Measurements from ENCODE around the gene DIS3L. TPM values are rescaled to one million over a fixed set of nuclear protein-coding genes. Genes with fewer than 3 reads are reported as not detected.
"Not testable (repeated sequence)": the region's sequence is repeated elsewhere in the genome, so short reads cannot be mapped to it uniquely, and the experiment has no call there.

DIS3L gene
- total RNA-seq, 1 donor from 2014 or later: 51.1 TPM

- Mint-ChIP-seq H3K4me3 (ENCODE audit: low read depth) (no peak overlapping the region), H3K36me3 (ENCODE audit: insufficient read depth) (peaks cover 18% of the 10 kb centered on the region), H3K9me3 (ENCODE audit: low read depth) (no peaks in the 10 kb centered on the region), H3K4me1 (ENCODE audit: low read depth) (no peaks in the 10 kb centered on the region), H3K27me3 (no peaks in the 10 kb centered on the region), H3K27ac (peak overlapping the region; percentile 65)
- no peak for DNase-seq (ENCODE audit: low spot score, unreplicated experiment)
- TF ChIP-seq CTCF (IDR thresholded peaks at IDR 0.05; ENCODE audit: unreplicated experiment): no peak
Measured at GRCh38 chr15:66323312-66323928, 30.1 kb downstream of the DIS3L start.

GRCh38 chr15:66326051-66326450, 32.7 kb downstream of the DIS3L start:
- H3K27ac Mint-ChIP-seq: no peak overlapping the region
- no peak overlapping the region for H3K4me3 Mint-ChIP-seq (ENCODE audit: low read depth)

GRCh38 chr15:66327736-66328135, 34.4 kb downstream of the DIS3L start:
- H3K4me1 Mint-ChIP-seq (ENCODE audit: low read depth): no peaks in the 10 kb centered on the region
- H3K36me3 Mint-ChIP-seq (ENCODE audit: insufficient read depth): peaks cover 21% of the 10 kb centered on the region
- no peak for DNase-seq (ENCODE audit: low spot score, unreplicated experiment)
- no peak overlapping the region for H3K4me3 Mint-ChIP-seq (ENCODE audit: low read depth)
- no peak overlapping the region for H3K27ac Mint-ChIP-seq
- no peak for TF ChIP-seq CTCF (IDR thresholded peaks at IDR 0.05; ENCODE audit: unreplicated experiment)
- H3K27me3 Mint-ChIP-seq: no peaks in the 10 kb centered on the region
- H3K9me3 Mint-ChIP-seq (ENCODE audit: low read depth): no peaks in the 10 kb centered on the region

More at GRCh38 chr15:66326051-66326450, 32.7 kb downstream of the DIS3L start:
- Mint-ChIP-seq H3K4me1 (ENCODE audit: low read depth) (no peaks in the 10 kb centered on the region), H3K27me3 (no peaks in the 10 kb centered on the region), H3K9me3 (ENCODE audit: low read depth) (no peaks in the 10 kb centered on the region), H3K36me3 (ENCODE audit: insufficient read depth) (peaks cover 20% of the 10 kb centered on the region)
- DNase-seq (ENCODE audit: low spot score, unreplicated experiment): no peak
- no peak for TF ChIP-seq CTCF (IDR thresholded peaks at IDR 0.05; ENCODE audit: unreplicated experiment)

- H3K27me3 Mint-ChIP-seq: no peaks in the 10 kb centered on the region
- no peaks in the 10 kb centered on the region for H3K4me1 Mint-ChIP-seq (ENCODE audit: low read depth)
- no peak for TF ChIP-seq CTCF (IDR thresholded peaks at IDR 0.05; ENCODE audit: unreplicated experiment)
- no peak for DNase-seq (ENCODE audit: low spot score, unreplicated experiment)
- H3K9me3 Mint-ChIP-seq (ENCODE audit: low read depth): no peaks in the 10 kb centered on the region
- H3K4me3 Mint-ChIP-seq (ENCODE audit: low read depth): no peak overlapping the region
- peaks cover 22% of the 10 kb centered on the region for H3K36me3 Mint-ChIP-seq (ENCODE audit: insufficient read depth)
- no peak overlapping the region for H3K27ac Mint-ChIP-seq
Measured at GRCh38 chr15:66328771-66329170, 35.4 kb downstream of the DIS3L start.

- H3K27me3 Mint-ChIP-seq; H3K4me1 Mint-ChIP-seq (ENCODE audit: low read depth); H3K27ac Mint-ChIP-seq; H3K9me3 Mint-ChIP-seq (ENCODE audit: low read depth); DNase-seq (ENCODE audit: low spot score, unreplicated experiment); H3K4me3 Mint-ChIP-seq (ENCODE audit: low read depth): not testable (repeated sequence)
- peaks cover 16% of the 10 kb centered on the region for H3K36me3 Mint-ChIP-seq (ENCODE audit: insufficient read depth)
Measured at GRCh38 chr15:66348530-66348929, 55.2 kb downstream of the DIS3L start.

- Mint-ChIP-seq H3K4me3 (ENCODE audit: low read depth) (peak overlapping the region; percentile 83), H3K36me3 (ENCODE audit: insufficient read depth) (peaks cover 8% of the 10 kb centered on the region), H3K27ac (peak overlapping the region; percentile 94), H3K9me3 (ENCODE audit: low read depth) (no peaks in the 10 kb centered on the region), H3K4me1 (ENCODE audit: low read depth) (peaks cover 4% of the 10 kb centered on the region), H3K27me3 (no peaks in the 10 kb centered on the region)
- DNase-seq (ENCODE audit: low spot score, unreplicated experiment): no peak
- TF ChIP-seq CTCF (IDR thresholded peaks at IDR 0.05; ENCODE audit: unreplicated experiment): no peak
Measured at GRCh38 chr15:66356077-66356358, 62.6 kb downstream of the DIS3L start.

Measured in progenitor cell of endocrine pancreas (in vitro differentiated cells).